ENCODE measurements around the gene OCA2. TPM values are rescaled to one million over a fixed set of nuclear protein-coding genes. Genes with fewer than 3 reads are reported as not detected.

Gene OCA2
- total RNA-seq, 1 donor: not detected

Other genes with a start within 250 kb of the OCA2 start
- 77.3 TPM for gene HERC2, start 222.9 kb upstream of the OCA2 start, total RNA-seq